HCT116 (cell line): ENCODE data around the gene PCLO. TPM values are rescaled to one million over a fixed set of nuclear protein-coding genes. Genes with fewer than 3 reads are reported as not detected.

ENCODE experiments used
- ATAC-seq: fragments of 200-7000 bp; cut with Tn5 transposase; 2 replicates; pipeline ENCODE4 v1.9.1; 2020; ENCODE audit warnings: mild to moderate bottlenecking, moderate library complexity
- BruUV-seq: library from RNA; stranded (reverse); fragments of 400-500 nt; replicated peaks from 2 replicates; lab custom pipeline; 2021; lab: Mats Ljungman, UMichigan
- CTCF ChIA-PET: fragments of 300-600 bp; sonication (Branson Sonifier 250); formaldehyde crosslinking; loops from one replicate; lab custom pipeline; 2021; ENCODE audit warnings: antibody characterized with exemption; lab: Charles Lee
- POLR2A ChIA-PET: fragments of 300-600, 350-600 bp; sonication (Branson Sonifier 250); formaldehyde crosslinking; loops from one replicate; lab custom pipeline; 2021; ENCODE audit warnings: antibody characterized with exemption; lab: Charles Lee
- RAD21 ChIA-PET, 2 experiments: fragments of 300-600 bp; sonication (Branson Sonifier 250); formaldehyde crosslinking; loops; one replicate each; lab custom pipeline; 2023; ENCODE audit warnings: low total read pairs in 2 of 2; ENCODE audit not compliant: uncharacterized antibody in 2 of 2, unreplicated experiment in 2 of 2, low non-redundant PET in 1 of 2; lab: Charles Lee
- DNase-seq: peaks from one replicate; pipeline ENCODE4 v3.0.0-alpha.2; 2010; ENCODE audit warnings: low read depth, low spot score
- H2AFZ ChIP-seq: fragments of 200-600 bp; shearing (Covaris generic), sonication (generic); 2 replicates; pipeline ENCODE4 v1.6.1; 2017; ENCODE audit warnings: low read depth, mixed run types, mixed read lengths, antibody characterized with exemption, low read length; ENCODE audit not compliant: poor library complexity, severe bottlenecking
- H3K27ac ChIP-seq: 2 replicates; pipeline ENCODE4 v1.5.1; 2012; ENCODE audit warnings: low read depth, low read length
- H3K27me3 ChIP-seq: fragments of 200-600 bp; sonication (generic); 2 replicates; pipeline ENCODE4 v1.6.1; 2016; ENCODE audit warnings: mixed run types, low read length, mixed read lengths; ENCODE audit not compliant: insufficient read depth
- H3K36me3 ChIP-seq, 2 experiments: fragments of 200-500 bp in 1 of 2; fragments of 200-600 bp in 1 of 2; sonication (Bioruptor generic) in 1 of 2; sonication (generic) in 1 of 2; 2 replicates each; pipeline versions ENCODE4 v1.5.1 to v1.6.1; 2014 to 2016; ENCODE audit warnings: low read length in 2 of 2, inconsistent platforms in 1 of 2, mixed read lengths in 1 of 2, mixed run types in 1 of 2; ENCODE audit not compliant: insufficient read depth in 2 of 2, control insufficient read depth in 1 of 2
- H3K4me1 ChIP-seq, 2 experiments: fragments of 200-600 bp in 1 of 2; sonication (generic) in 1 of 2; 2 replicates each; pipeline versions ENCODE4 v1.5.1 to v1.6.1; 2012 to 2017; ENCODE audit warnings: low read length in 2 of 2, inconsistent platforms in 1 of 2, mild to moderate bottlenecking in 1 of 2, mixed read lengths in 1 of 2, mixed run types in 1 of 2, moderate library complexity in 1 of 2; ENCODE audit not compliant: insufficient read depth in 2 of 2, control insufficient read depth in 1 of 2
- H3K4me2 ChIP-seq: fragments of 200-600 bp; sonication (generic); 2 replicates; pipeline ENCODE4 v1.6.1; 2017; ENCODE audit warnings: mixed run types, low read length, mixed read lengths
- H3K4me3 ChIP-seq, 2 experiments: fragments of 200-600 bp in 1 of 2; sonication (generic) in 1 of 2; replicated peaks in 1 of 2; 2 replicates each; pipeline ENCODE4 v1.5.1; 2011 to 2016; ENCODE audit warnings: low read length in 2 of 2, control low read depth in 1 of 2, low read depth in 1 of 2, mild to moderate bottlenecking in 1 of 2, mixed read lengths in 1 of 2, mixed run types in 1 of 2
- H3K79me2 ChIP-seq: fragments of 200-600 bp; sonication (generic); 2 replicates; pipeline ENCODE4 v1.6.1; 2017; ENCODE audit warnings: mild to moderate bottlenecking, mixed run types, low read length, moderate library complexity, mixed read lengths; ENCODE audit not compliant: insufficient read depth
- H3K9ac ChIP-seq: fragments of 200-600 bp; sonication (generic); 2 replicates; pipeline ENCODE4 v1.6.1; 2016; ENCODE audit warnings: low read length, mixed read lengths
- H3K9me2 ChIP-seq: fragments of 200-600 bp; sonication (generic), shearing (Covaris generic); 2 replicates; pipeline ENCODE4 v1.6.1; 2017; ENCODE audit warnings: mixed run types, mild to moderate bottlenecking, moderate library complexity; ENCODE audit not compliant: insufficient read depth
- H3K9me3 ChIP-seq, 2 experiments: fragments of 200-500 bp in 1 of 2; fragments of 200-600 bp in 1 of 2; sonication (Bioruptor generic) in 1 of 2; sonication (generic) in 1 of 2; 2 replicates each; pipeline ENCODE4 v1.6.1; 2014 to 2017; ENCODE audit warnings: low read length in 2 of 2, mixed read lengths in 2 of 2, inconsistent platforms in 1 of 2, low read depth in 1 of 2, mild to moderate bottlenecking in 1 of 2, mixed run types in 1 of 2, moderate library complexity in 1 of 2; ENCODE audit not compliant: control insufficient read depth in 1 of 2, insufficient read depth in 1 of 2
- H4K20me1 ChIP-seq: fragments of 200-600 bp; sonication (generic), shearing (Covaris generic); 2 replicates; pipeline ENCODE4 v1.6.1; 2017; ENCODE audit warnings: mixed run types, mild to moderate bottlenecking, moderate library complexity; ENCODE audit not compliant: insufficient read depth
- EGR1 ChIP-seq: IDR thresholded peaks from 2 replicates; pipeline ENCODE4 v1.6.1; 2012; ENCODE audit warnings: low read depth
- EZH2 ChIP-seq: fragments of 200-600 bp; sonication (generic); IDR thresholded peaks from 2 replicates; pipeline ENCODE4 v1.6.1; 2017; ENCODE audit warnings: antibody characterized with exemption, mixed run types
- EZH2phosphoT487 ChIP-seq: fragments of 200-600 bp; IDR thresholded peaks from 2 replicates; pipeline ENCODE4 v1.6.1; 2018; ENCODE audit warnings: antibody characterized with exemption, borderline replicate concordance
- JUND ChIP-seq: IDR thresholded peaks from 2 replicates; pipeline ENCODE4 v1.6.1; 2012
- SIN3A ChIP-seq: IDR thresholded peaks from 2 replicates; pipeline ENCODE4 v1.6.1; 2012; ENCODE audit warnings: low read depth
- SP1 ChIP-seq: IDR thresholded peaks from 2 replicates; pipeline ENCODE4 v1.6.1; 2012; ENCODE audit warnings: low read depth
- TCF7L2 ChIP-seq: IDR thresholded peaks from 2 replicates; pipeline ENCODE4 v1.7.0; 2011; ENCODE audit warnings: borderline replicate concordance, inconsistent platforms; ENCODE audit not compliant: insufficient read depth, insufficient read length; ENCODE audit errors: extremely low read depth
- YY1 ChIP-seq: IDR thresholded peaks from 2 replicates; pipeline ENCODE4 v1.6.1; 2011; ENCODE audit warnings: low read length, low read depth, moderate library complexity, mild to moderate bottlenecking; ENCODE audit not compliant: insufficient replicate concordance; ENCODE audit errors: extremely low read depth
- intact Hi-C: fragments of 100-400 bp; cut with micrococcal nuclease; formaldehyde crosslinking; loops from 2 replicates; pipeline ENCODE4 v1.10.0; 2022
- total RNA-seq: library from RNA; stranded (reverse); gene quantifications from one replicate; pipeline ENCODE4 v1.2.1, GENCODE V29; 2021; ENCODE audit not compliant: unreplicated experiment
- TF ChIP-seq, protein P1 (sequence below): IDR thresholded peaks from 2 replicates; pipeline ENCODE4 v1.6.1; 2012
- TF ChIP-seq, protein P2 (sequence below): IDR thresholded peaks from 2 replicates; pipeline ENCODE4 v1.6.1; 2011; ENCODE audit warnings: mild to moderate bottlenecking, low read length, moderate library complexity; ENCODE audit not compliant: insufficient replicate concordance; ENCODE audit errors: extremely low read depth

The PCLO gene
- total RNA-seq, 1 experiment from 2014 or later: 2.4 TPM

DNA sequence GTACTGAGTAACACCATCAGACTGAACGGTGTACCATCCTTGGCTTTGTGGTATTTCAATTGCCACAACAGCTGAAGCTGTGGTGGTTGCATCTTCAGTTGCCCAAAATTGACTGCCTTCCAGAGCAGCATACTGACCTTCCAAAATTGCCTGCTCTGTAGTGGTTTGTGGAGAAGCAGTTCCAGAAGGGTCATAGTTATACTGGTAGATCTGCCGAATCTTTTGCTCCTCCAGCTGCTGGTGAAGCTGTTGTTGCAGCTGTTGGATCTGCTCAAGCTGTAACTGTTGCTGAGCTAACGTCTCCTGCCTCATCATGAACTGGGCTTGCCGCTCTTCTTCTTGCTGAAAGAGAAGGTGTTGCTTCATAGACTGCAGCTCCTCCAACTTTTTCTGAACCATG lies 212.2 kb downstream of the PCLO start:
- Histone ChIP-seq H3K9me2 (no peaks in the 10 kb centered on the region), H3K27ac (no peak overlapping the region), H3K4me1 (no peaks in the 10 kb centered on the region), H3K79me2 (no peaks in the 10 kb centered on the region), H4K20me1 (no peaks in the 10 kb centered on the region), H2AFZ (no peak overlapping the region), H3K9me3 (no peaks in the 10 kb centered on the region), H3K4me3 (no peak overlapping the region), H3K36me3 (no peaks in the 10 kb centered on the region), H3K27me3 (no peaks in the 10 kb centered on the region), H3K4me2 (no peak overlapping the region), H3K9ac (no peak overlapping the region)
- ChIA-PET CTCF (no interaction called here), POLR2A (no interaction called here), RAD21 (no interaction called here)
- intact Hi-C loops: no loop called here
- TF ChIP-seq SIN3A (no peak), YY1 (no peak), EZH2phosphoT487 (no peak), EZH2 (no peak), TCF7L2 (no peak), SP1 (no peak), JUND (no peak)
- TF ChIP-seq, protein P1, sequence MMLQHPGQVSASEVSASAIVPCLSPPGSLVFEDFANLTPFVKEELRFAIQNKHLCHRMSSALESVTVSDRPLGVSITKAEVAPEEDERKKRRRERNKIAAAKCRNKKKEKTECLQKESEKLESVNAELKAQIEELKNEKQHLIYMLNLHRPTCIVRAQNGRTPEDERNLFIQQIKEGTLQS: no peak
- TF ChIP-seq, protein P2, sequence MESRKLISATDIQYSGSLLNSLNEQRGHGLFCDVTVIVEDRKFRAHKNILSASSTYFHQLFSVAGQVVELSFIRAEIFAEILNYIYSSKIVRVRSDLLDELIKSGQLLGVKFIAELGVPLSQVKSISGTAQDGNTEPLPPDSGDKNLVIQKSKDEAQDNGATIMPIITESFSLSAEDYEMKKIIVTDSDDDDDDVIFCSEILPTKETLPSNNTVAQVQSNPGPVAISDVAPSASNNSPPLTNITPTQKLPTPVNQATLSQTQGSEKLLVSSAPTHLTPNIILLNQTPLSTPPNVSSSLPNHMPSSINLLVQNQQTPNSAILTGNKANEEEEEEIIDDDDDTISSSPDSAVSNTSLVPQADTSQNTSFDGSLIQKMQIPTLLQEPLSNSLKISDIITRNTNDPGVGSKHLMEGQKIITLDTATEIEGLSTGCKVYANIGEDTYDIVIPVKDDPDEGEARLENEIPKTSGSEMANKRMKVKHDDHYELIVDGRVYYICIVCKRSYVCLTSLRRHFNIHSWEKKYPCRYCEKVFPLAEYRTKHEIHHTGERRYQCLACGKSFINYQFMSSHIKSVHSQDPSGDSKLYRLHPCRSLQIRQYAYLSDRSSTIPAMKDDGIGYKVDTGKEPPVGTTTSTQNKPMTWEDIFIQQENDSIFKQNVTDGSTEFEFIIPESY: no peak
- BruUV-seq: no TSS peak
- ATAC-seq (no peak), DNase-seq (no peak)

GRCh38 chr7:82945480-82945879 lies 217.2 kb downstream of the PCLO start:
- Histone ChIP-seq H2AFZ (no peak overlapping the region), H3K27ac (no peak overlapping the region)
- no peak for TF ChIP-seq EGR1
- TF ChIP-seq, all 23 proteins: peak for 0
- ATAC-seq (no peak), DNase-seq (no peak)
- Histone ChIP-seq H3K79me2 (no peaks in the 10 kb centered on the region), H3K9me2 (no peaks in the 10 kb centered on the region), H3K9me3 (no peaks in the 10 kb centered on the region), H3K4me1 (no peaks in the 10 kb centered on the region), H4K20me1 (no peaks in the 10 kb centered on the region), H3K27me3 (no peaks in the 10 kb centered on the region), H3K36me3 (no peaks in the 10 kb centered on the region), H3K9ac (no peak overlapping the region), H3K4me3 (no peak overlapping the region), H3K4me2 (no peak overlapping the region)
- ChIA-PET RAD21 (no interaction called here), CTCF (no interaction called here), POLR2A (no interaction called here)
- no TSS peak for BruUV-seq
- intact Hi-C loops: no loop called here
